Gastroesophageal sphincter (tissue), 3 donors: ENCODE results near the gene HCN4.

Source experiments
- CTCF ChIP-seq, 4 experiments: fragments of 200-600 bp in 2 of 4; fragments of 450-650 bp in 2 of 4; sonication (generic) in 1 of 4; IDR thresholded peaks; one replicate each; pipeline ENCODE4 v1.5.1; 2017 to 2019; ENCODE audit warnings: antibody characterized with exemption in 4 of 4, mild to moderate bottlenecking in 2 of 4, moderate library complexity in 2 of 4
- POLR2A ChIP-seq, 2 donors: fragments of 450-650 bp; IDR thresholded peaks; one replicate each; pipeline ENCODE4 v1.6.1; 2017; ENCODE audit warnings: antibody characterized with exemption in 2 of 2, mild to moderate bottlenecking in 2 of 2, moderate library complexity in 1 of 2
- POLR2AphosphoS5 ChIP-seq: sonication (generic); formaldehyde crosslinking; IDR thresholded peaks from one replicate; pipeline ENCODE4 v1.6.1; 2017; ENCODE audit warnings: antibody characterized with exemption

- TF ChIP-seq CTCF (IDR thresholded peaks at IDR 0.05) (no peak), POLR2A (IDR thresholded peaks at IDR 0.05) (no peak), POLR2AphosphoS5 (no peak)
Measured at GRCh38 chr15:73286311-73286710, 82.4 kb downstream of the HCN4 start.
